HL-60/S4 (cell line): ENCODE data around the gene PCLO.
"Not testable (repeated sequence)": the region's sequence is repeated elsewhere in the genome, so short reads cannot be mapped to it uniquely, and the experiment has no call there.

Source experiments
- in situ Hi-C: fragments of 300-500 bp; cut with MboI; formaldehyde crosslinking; loops from 2 replicates; pipeline ENCODE4 v1.14.3; 2022; ENCODE audit warnings: low sequenced_read_pairs

Gene PCLO

GRCh38 chr7:82745117-82745516, 417.6 kb downstream of the PCLO start:
- in situ Hi-C loops, result loop anchor here (25.0 kb wide), 1 partner anchor 1258 kb away; no protein-coding TSS in a partner anchor

GRCh38 chr7:82742163-82742562, 420.5 kb downstream of the PCLO start:
- in situ Hi-C loops, result loop anchor here (25.0 kb wide), 1 partner anchor 1255 kb away; no protein-coding TSS in a partner anchor

- in situ Hi-C loops, result loop anchor here (25.0 kb wide), 1 partner anchor 1254 kb away; no protein-coding TSS in a partner anchor
Measured at GRCh38 chr7:82741493-82741892, 421.2 kb downstream of the PCLO start.

GRCh38 chr7:82740246-82740848, 422.3 kb downstream of the PCLO start:
- in situ Hi-C loops, result loop anchor here (25.0 kb wide), 1 partner anchor 1253 kb away; no protein-coding TSS in a partner anchor

GRCh38 chr7:82736633-82737032, 426.1 kb downstream of the PCLO start:
- in situ Hi-C loops, result loop anchor here (25.0 kb wide), 1 partner anchor 1249 kb away; no protein-coding TSS in a partner anchor

GRCh38 chr7:82732677-82733076, 430.0 kb downstream of the PCLO start:
- in situ Hi-C loops, result loop anchor here (25.0 kb wide), 1 partner anchor 1245 kb away; no protein-coding TSS in a partner anchor

- in situ Hi-C loops, result loop anchor here (25.0 kb wide), 1 partner anchor 1242 kb away; no protein-coding TSS in a partner anchor
Measured at GRCh38 chr7:82729172-82730030, 433.3 kb downstream of the PCLO start.

GRCh38 chr7:82726038-82726800, 436.5 kb downstream of the PCLO start:
- in situ Hi-C loops, result loop anchor here (25.0 kb wide), 1 partner anchor 1239 kb away; no protein-coding TSS in a partner anchor

GRCh38 chr7:82723411-82723810, 439.3 kb downstream of the PCLO start:
- in situ Hi-C loops, result no loop called here

GRCh38 chr7:82722946-82723345, 439.7 kb downstream of the PCLO start:
- in situ Hi-C loops, result no loop called here

- in situ Hi-C loops, result no loop called here
Measured at GRCh38 chr7:82715344-82715743, 447.3 kb downstream of the PCLO start.

- in situ Hi-C loops, result no loop called here
Measured at GRCh38 chr7:82714883-82715282, 447.8 kb downstream of the PCLO start.

- in situ Hi-C loops, result no loop called here
Measured at GRCh38 chr7:82713506-82713905, 449.2 kb downstream of the PCLO start.

- in situ Hi-C loops, result not testable (repeated sequence)
Measured at GRCh38 chr7:82706344-82706743, 456.3 kb downstream of the PCLO start.

GRCh38 chr7:82705517-82706260, 457.0 kb downstream of the PCLO start:
- in situ Hi-C loops, result no loop called here

GRCh38 chr7:82704121-82704520, 458.6 kb downstream of the PCLO start:
- in situ Hi-C loops, result no loop called here
